Esophagus (tissue), 2 donors: ENCODE measurements around the gene WNT9B. TPM values are rescaled to one million over a fixed set of nuclear protein-coding genes. Genes with fewer than 3 reads are reported as not detected.
A peak's percentile ranks its signal among the peaks of the same experiment; 100 is the strongest.
"Not testable (repeated sequence)": the region's sequence is repeated elsewhere in the genome, so short reads cannot be mapped to it uniquely, and the experiment has no call there.

ENCODE experiments used
- H3K27ac ChIP-seq, 2 donors: one replicate each; pipeline ENCODE4 v1.5.1; 2013; ENCODE audit warnings: low read depth in 2 of 2, mild to moderate bottlenecking in 2 of 2, inconsistent platforms in 1 of 2, low read length in 1 of 2, moderate library complexity in 1 of 2
- H3K27me3 ChIP-seq, 2 donors: one replicate each; pipeline ENCODE4 v1.6.1; 2013; ENCODE audit warnings: low read length in 2 of 2, control low read depth in 1 of 2, mild to moderate bottlenecking in 1 of 2; ENCODE audit not compliant: insufficient read depth in 2 of 2, control insufficient read depth in 1 of 2
- H3K36me3 ChIP-seq, 2 donors: one replicate each; pipeline ENCODE4 v1.6.1; 2013; ENCODE audit warnings: low read length in 1 of 2; ENCODE audit not compliant: control insufficient read depth in 2 of 2, insufficient read depth in 2 of 2
- H3K4me1 ChIP-seq, 2 donors: one replicate each; pipeline ENCODE4 v1.6.1; 2013; ENCODE audit warnings: low read length in 1 of 2; ENCODE audit not compliant: control insufficient read depth in 2 of 2, insufficient read depth in 2 of 2
- H3K4me3 ChIP-seq, 2 donors: one replicate each; pipeline ENCODE4 v1.5.1; 2013; ENCODE audit warnings: low read length in 2 of 2, mild to moderate bottlenecking in 2 of 2, low read depth in 1 of 2, moderate library complexity in 1 of 2
- H3K9me3 ChIP-seq, 2 donors: one replicate each; pipeline ENCODE4 v1.6.1; 2013; ENCODE audit warnings: mild to moderate bottlenecking in 2 of 2, low read depth in 1 of 2, low read length in 1 of 2, moderate library complexity in 1 of 2; ENCODE audit not compliant: control insufficient read depth in 2 of 2, insufficient read depth in 1 of 2
- WGBS, 2 donors: extraction: QIAGEN DNeasy Blood & Tissue Kit; methylation state at CpG; one replicate each; pipeline ENCODE4 v1.1.7; 2013; 5-methylcytosine and 5-hydroxymethylcytosine counted together
- polyA plus RNA-seq, 2 donors: library from polyadenylated mRNA; stranded (reverse); fragments of 200-250 nt; gene quantifications; one replicate each; pipeline ENCODE4 v1.2.3, GENCODE V29; 2013
- donor health status: healthy with polysubstance abuse.
- donor health status: Bipolar disorder and iron deficiency.

The WNT9B gene
- polyA plus RNA-seq, 2 donors: 0.06 to 0.12 TPM

DNA sequence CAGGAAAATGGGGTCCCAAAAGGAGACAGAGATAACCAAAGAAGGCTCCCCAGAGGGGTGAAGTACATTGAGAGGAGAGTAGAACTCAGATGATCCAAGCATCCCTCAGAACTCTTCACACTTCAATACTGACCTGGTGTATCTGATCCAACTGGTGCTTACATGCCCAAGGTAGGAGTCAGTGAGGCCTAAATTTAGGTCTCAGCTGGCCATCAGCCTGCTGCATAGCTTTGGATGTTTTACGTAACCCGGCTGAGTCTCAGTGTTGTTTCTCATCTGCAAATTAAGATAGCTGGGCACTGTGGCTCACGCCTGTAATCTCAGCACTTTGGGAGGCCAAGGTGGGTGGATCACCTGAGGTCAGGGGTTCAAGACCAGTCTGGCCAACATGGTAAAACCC, 59.9 kb downstream of the WNT9B start:
- WGBS, 2 donors: 84 to 87% methylated on average over 3 of the region's 3 CpGs
- H3K27me3 ChIP-seq: no peaks in the 10 kb centered on the region
- H3K27ac ChIP-seq: no peak overlapping the region
- H3K36me3 ChIP-seq: no peaks in the 10 kb centered on the region
- no peak overlapping the region for H3K4me3 ChIP-seq
- no peaks in the 10 kb centered on the region for H3K9me3 ChIP-seq
- no peaks in the 10 kb centered on the region for H3K4me1 ChIP-seq

DNA sequence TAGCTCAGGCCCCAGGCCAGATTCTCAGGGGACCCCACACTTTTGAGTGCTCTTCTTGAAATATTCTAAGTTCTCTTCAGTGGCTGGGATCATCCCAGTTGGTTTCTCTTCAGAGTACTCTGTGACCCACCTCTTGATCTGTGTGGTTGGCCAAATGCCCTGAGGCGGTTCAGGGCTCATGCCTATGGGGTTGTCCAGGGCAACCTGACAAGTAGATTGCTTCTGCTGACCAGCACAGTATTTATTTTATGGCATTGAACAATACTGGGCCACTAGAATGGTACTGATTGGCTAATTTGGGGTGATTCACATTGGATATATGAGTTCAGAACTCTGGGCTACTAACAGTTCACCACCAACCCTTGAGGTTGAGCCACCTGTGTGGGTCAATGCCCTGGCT, 64.2 kb downstream of the WNT9B start:
- Histone ChIP-seq H3K27me3 (no peaks in the 10 kb centered on the region), H3K4me1 (no peaks in the 10 kb centered on the region), H3K27ac (no peak overlapping the region), H3K4me3 (no peak overlapping the region), H3K36me3 (no peaks in the 10 kb centered on the region), H3K9me3 (no peaks in the 10 kb centered on the region)
- 4 to 36% methylated on average over 1 of the region's 1 CpG for WGBS, 2 donors

DNA sequence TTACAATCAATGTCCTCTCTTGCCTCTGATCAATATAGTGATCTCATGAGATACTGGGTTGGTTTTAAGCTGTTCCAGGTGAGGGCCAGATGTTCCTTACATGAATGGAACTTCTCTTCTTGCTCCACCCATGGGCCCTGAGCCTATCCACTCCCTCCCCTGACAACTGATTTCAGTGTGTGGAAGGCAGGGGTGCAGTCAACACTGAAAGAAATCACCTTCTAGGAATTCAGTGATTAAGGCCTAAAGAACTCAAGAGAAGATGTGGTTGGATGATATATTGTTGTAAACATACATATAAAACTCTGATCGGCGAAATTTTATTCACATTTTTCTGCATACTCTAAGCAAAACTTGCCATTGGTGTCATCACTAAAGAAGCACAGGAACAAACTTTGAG, 64.8 kb downstream of the WNT9B start:
- Histone ChIP-seq H3K4me3 (no peak overlapping the region), H3K27ac (no peak overlapping the region), H3K36me3 (no peaks in the 10 kb centered on the region), H3K9me3 (no peaks in the 10 kb centered on the region), H3K4me1 (no peaks in the 10 kb centered on the region), H3K27me3 (no peaks in the 10 kb centered on the region)
- 84 to 94% methylated on average over 2 of the region's 2 CpGs for WGBS, 2 donors

DNA sequence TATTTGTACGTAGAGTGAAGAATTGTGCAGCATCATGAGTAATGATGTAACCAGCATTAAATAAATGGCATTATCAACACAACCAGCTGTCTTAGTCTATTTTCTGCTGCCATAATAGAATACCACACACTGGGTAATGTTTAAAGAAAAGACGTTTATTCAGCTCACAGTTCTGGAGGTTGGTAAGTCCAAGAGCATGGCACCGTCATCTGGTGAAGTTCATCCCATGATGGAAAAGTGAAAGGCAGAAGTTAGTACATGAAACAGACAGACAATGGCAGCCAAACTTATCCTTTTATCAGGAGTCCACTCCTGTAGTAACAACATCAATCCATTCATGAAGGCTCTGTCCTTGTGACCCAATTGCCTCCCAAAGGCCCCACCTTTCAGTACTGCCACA, 65.2 kb downstream of the WNT9B start:
- no peaks in the 10 kb centered on the region for H3K9me3 ChIP-seq
- H3K4me3 ChIP-seq: no peak overlapping the region
- 86 to 87% methylated on average over 3 of the region's 3 CpGs for WGBS, 2 donors
- H3K27ac ChIP-seq: no peak overlapping the region
- H3K27me3 ChIP-seq: no peaks in the 10 kb centered on the region
- no peaks in the 10 kb centered on the region for H3K4me1 ChIP-seq
- H3K36me3 ChIP-seq: no peaks in the 10 kb centered on the region

DNA sequence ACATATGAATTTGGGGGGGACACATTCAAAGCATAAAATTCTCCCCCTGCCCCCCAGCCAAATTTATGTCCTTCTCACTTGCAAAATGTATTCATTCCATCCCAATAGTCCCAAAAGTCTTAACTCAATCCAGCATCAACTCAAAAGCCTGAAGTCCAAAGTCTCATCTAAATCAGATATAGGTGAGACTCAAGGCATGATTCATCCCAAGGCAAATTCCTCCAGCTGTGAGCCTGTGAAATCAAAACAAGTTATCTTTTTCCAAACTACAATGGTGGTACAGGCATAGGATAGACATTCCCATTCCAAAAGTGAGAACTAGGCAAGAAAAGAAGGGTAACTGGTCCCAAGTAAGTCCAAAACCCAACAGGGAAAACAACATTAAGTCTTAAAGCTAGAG, 65.7 kb downstream of the WNT9B start:
- no peaks in the 10 kb centered on the region for H3K27me3 ChIP-seq
- H3K4me3 ChIP-seq: no peak overlapping the region
- H3K4me1 ChIP-seq: no peaks in the 10 kb centered on the region
- no peak overlapping the region for H3K27ac ChIP-seq
- no peaks in the 10 kb centered on the region for H3K9me3 ChIP-seq
- no peaks in the 10 kb centered on the region for H3K36me3 ChIP-seq

DNA sequence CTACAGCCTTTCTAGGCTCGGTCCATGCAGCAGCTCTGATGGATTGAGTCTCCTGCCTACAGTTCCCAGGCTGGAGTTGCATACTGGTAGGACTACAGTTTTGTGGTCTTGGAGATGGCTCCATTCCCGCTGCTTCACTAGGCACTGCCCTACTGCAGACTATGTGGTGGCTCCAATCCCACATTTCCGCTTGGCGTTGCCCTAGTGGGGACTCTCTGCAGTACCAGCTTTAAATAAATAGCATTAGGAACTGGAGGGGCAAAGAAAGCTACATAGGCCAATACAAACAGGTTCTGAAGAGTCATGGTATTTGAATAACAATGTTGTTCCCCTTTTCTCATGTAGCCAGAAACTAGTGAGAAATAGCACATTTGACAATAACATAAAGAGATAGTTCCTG, 66.1 kb downstream of the WNT9B start:
- H3K36me3 ChIP-seq: no peaks in the 10 kb centered on the region
- 70 to 78% methylated on average over 4 of the region's 4 CpGs for WGBS, 2 donors
- H3K4me1 ChIP-seq: no peaks in the 10 kb centered on the region
- no peak overlapping the region for H3K4me3 ChIP-seq
- no peak overlapping the region for H3K27ac ChIP-seq
- H3K9me3 ChIP-seq: no peaks in the 10 kb centered on the region
- H3K27me3 ChIP-seq: no peaks in the 10 kb centered on the region

DNA sequence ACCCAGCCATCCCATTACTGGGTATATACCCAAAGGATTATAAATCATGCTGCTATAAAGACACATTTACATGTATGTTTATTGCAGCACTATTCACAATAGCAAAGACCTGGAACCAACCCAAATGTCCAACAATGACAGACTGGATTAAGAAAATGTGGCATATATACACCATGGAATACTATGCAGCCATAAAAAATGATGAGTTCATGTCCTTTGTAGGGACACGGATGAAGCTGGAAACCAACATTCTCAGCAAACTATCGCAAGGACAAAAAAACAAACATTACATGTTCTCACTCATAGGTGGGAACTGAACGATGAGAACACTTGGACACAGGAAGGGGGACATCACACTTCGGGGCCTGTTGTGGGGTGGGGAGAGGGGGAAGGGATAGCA, 70.6 kb downstream of the WNT9B start:
- not testable (repeated sequence) for H3K9me3 ChIP-seq, H3K36me3 ChIP-seq, H3K27me3 ChIP-seq, H3K27ac ChIP-seq, H3K4me1 ChIP-seq
- WGBS, 2 donors: 78 to 79% methylated on average over 4 of the region's 4 CpGs
- H3K4me3 ChIP-seq: peak overlapping the region in 1 of 2 donors; percentile 96

DNA sequence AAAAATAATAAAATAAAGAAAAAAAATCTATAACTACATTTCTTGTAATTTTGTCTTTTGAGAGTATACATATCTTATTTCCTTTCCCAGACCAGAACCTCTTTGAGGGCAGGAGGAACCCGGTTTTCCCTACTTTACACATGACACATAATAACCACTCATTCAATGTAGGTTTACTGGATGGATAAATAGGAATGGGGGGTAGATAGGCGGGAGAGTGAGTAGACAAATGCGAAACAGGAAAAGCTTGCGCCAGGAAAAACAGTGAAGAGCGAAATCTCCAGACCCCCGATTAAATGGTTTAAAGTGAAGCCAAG, 71.1 kb downstream of the WNT9B start:
- Histone ChIP-seq H3K27me3 (no peaks in the 10 kb centered on the region), H3K36me3 (no peaks in the 10 kb centered on the region), H3K9me3 (no peaks in the 10 kb centered on the region), H3K4me3 (peak overlapping the region; percentile 96 to 97), H3K4me1 (no peaks in the 10 kb centered on the region), H3K27ac (peak overlapping the region; percentile 93 to 98)
- WGBS, 2 donors: 0 to 1% methylated on average over 6 of the region's 6 CpGs

DNA sequence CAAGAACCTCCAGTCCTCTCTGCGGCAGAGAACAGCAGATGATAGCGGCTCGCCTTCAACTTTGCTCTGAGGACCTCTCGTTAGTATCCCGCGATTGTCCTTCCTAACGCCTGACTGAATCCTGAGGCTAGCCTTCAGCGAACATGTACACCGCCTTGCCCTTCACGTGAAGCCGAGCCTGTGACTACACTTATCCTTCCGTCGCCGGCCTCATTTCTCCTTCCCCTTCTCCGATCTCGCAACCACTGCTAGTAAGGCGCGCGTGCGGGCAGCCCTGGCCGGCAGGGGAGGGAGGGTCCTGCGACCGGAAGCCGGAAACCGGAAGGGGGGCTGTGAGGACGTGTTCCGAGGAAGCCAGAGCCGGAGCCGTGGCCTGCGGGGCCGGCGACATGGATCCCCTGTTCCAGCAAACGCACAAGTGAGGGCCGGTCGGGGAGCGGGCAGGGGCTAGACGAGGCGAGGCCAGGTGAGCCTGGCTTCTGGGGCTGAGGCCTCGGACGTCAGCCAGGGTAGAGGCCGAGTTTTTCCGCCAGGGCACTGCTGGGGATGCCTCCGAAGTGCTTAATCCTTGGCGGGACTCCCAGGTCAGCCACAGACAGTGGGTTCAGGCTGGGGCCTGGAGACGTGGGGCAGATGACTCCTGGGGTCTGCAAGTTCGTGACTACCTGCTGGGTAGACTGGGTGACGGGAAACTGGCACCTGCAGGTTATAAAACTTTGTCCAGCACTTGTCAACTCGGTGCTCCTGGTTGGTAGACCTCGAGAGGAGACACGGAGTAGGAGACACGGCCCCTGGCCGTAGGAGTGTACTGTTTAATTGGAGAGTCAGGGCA, 71.6 kb downstream of the WNT9B start, which contains the start of gene GOSR2:
Gene GOSR2 (plus strand): TSS at position 357 of the 832 bp plus-strand sequence. CDS start 33 bp downstream, at position 390.
- Histone ChIP-seq H3K4me1 (peaks cover 0 to 2% of the 10 kb centered on the region in 2 donors), H3K27me3 (no peaks in the 10 kb centered on the region), H3K36me3 (no peaks in the 10 kb centered on the region), H3K4me3 (peak within 1 kb of the TSS; percentile 96 to 97), H3K9me3 (no peaks in the 10 kb centered on the region), H3K27ac (peak within 1 kb of the TSS; percentile 93 to 98)
- WGBS, 2 donors: 0% methylated on average over 51 to 52 of the region's 52 CpGs

DNA sequence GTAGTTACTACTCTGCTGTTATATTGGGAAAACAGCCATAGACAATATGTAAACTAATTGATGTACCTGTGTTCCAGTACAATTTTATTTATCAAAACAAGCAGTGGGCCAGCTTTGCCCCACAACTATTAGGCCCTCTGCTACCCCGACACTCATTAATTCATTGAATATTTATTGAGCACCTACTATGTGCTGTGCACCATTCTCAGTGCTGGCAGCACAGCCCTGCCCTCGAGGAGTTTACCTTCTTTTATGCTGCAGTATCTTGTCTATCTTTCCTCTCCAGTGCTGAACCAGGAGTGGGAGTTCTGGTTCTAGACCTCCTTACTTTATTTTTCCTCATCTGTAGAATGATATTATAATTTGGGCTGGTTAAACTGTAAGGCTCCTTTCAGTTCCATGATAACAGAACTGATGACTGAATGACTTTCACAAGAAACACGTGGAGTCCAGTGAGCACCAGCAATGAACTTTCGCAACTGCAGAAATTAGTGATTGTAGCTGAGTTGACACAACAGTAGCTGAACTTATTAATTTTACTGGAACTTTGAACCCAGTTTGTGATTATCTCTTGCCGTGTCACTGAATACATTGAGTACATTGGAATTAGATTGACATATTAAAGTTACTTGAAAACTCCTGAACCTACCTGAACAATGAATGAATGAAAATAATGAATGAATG, 73.9 kb downstream of the WNT9B start:
- Histone ChIP-seq H3K4me3 (no peak overlapping the region), H3K27ac (no peak overlapping the region), H3K36me3 (peaks cover 0 to 3% of the 10 kb centered on the region in 2 donors), H3K9me3 (no peaks in the 10 kb centered on the region), H3K4me1 (peaks cover 0 to 5% of the 10 kb centered on the region in 2 donors), H3K27me3 (no peaks in the 10 kb centered on the region)
- 69 to 80% methylated on average over 5 of the region's 5 CpGs for WGBS, 2 donors
